NCI-H2171 (cell line): ENCODE data around the gene CDC25A.

ENCODE experiments used
- DNase-seq: peaks from one replicate; lab custom pipeline; 2025; lab: John Stamatoyannopoulos, UW

The CDC25A gene

DNA sequence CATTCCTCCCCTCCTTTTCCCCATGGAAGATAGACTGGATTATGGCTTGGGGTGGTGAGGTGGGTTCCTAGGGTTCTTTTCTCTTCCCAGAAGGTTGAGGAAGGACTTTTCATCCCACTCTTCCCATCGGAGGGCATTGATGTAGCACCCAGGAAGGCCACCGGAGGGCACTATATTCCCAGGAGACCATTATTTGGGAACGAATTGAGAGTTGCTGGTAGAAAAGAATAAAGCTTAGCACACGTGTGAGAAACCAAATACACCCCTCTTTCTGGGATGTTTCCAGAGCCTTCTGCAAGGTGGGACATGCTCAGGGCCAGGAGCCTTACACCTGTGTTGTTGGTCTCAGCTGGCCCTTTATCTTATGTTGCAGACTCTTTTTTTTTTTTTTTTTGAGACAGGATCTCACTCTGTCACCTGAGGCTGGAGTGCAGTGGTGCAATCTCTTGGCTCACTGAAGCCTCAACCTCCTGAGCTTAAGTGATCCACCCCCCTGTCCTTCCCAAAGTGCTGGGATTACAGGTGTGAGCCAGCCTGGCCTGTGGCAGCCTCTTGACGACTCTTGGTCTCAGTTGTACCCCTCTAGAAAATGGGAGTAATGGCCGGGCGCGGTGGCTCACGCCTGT, 6.3 kb upstream of the CDC25A start:
- peak; percentile 23 for DNase-seq

DNA sequence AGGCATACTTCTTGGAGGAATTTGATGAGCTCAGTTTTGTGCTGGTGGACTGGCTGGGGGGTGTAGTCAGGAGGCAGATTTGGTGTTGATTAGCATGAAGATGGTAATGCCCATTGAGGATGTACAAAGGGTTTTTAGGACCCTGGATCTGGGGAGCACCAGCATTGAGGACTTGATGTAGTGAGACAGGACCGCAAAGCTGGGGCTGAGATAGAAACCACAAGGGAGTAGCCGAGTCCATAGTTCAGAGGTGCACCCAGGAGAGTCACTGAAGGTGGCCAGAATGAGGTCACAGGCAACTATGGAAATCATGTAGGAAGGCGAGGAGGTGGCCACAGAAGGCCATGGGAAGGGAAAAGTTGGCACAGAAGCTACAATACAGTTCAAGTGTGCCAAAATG, 2.7 kb upstream of the CDC25A start:
- DNase-seq, result no peak

DNA sequence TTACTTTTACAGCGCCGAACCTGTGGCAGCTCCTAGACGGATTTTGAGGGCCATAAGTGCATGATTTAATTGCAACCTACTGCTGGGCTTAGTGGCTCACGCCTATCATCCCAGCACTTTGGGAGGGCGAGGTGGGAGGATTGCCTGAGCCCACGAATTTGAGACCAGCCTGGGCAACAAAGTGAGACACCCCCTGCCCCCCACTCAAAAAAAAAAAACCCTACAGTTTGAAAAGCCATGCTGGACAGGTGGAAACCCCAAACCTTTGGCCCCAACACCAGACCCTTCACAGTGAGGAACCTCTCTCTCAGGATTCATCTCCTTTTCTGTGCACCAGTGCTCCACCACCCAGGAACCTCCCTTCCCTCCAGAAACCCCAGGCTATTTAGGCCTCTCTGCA, 1.1 kb upstream of the CDC25A start:
- no peak for DNase-seq

DNA sequence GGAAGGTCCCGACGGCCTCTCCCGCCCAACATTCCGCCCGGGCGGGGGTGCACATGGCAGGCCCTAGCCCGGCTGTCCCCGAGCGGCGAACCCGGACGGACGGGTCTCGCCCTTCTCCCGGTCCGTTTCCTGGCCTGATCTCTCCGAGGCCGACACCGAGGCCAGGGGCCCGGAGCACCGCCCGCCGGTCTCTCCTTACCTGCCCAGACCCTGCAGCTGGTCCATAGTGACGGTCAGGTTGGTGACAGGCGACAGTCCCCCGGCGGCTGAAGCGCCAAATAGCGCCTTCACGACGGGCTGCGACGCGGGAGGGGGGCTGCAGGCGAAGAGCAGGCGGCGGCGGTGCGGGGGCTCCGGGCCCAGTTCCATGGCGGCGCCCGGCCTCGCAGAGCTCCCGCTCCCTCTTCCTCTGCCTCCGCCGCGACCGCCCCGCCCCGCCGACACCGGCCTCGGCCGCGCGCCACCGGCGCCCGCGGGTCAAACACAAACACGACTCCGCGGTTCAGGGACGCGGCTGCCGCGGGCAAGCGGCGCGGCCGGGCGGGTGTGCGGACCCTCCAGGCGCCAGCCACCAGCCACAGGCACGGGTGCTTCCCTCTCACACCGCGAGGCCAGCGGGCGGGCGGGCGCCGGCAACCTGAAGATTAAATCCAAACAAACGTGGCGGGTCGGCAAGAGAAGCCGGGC, 495 bp downstream of the CDC25A start:
- DNase-seq, result no peak

DNA sequence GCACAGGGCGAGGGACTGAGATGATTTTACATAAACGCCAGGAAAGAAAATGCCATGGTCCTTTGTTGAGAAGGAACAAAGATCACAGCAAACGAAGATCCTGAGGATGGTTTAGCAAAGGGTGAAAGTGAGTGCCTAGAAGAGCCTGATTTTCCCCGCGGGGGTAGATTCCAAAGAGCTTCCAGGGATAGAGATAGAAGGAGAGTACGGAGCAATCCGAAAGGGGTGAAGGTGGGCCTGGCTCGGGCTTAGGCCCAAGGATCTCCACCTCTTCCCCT, 977 bp downstream of the CDC25A start:
- DNase-seq, result no peak

DNA sequence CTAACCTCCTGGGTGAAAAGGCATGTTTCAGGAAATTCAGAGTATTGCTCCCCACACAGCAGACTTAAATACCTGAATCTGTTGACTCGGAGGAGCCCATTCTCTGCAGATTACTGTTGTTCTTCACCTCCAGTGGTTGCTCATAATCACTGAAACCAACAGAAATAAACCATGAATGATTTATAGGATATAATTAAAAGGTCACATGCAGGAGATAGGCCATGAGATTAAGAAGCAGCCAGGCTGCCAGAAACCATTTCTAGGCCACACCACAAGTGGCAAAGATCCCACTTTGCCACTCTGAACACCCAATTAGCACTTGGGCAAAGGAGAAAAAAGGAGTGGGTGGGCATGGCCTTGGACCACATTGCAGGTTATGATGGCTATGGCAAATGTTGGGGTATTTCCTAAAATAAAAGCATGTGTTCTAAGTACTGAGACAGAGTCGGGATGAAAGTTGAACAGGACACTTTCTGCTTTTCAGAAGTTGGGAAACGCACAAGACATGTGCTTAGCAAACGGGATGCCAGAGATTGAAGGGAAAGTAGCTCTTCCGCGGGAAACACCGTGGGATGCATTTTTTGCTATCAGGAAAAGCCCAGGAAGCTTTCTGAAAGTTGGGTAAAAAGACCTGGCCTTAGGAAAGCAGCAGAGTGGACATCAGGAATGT, 1.5 kb downstream of the CDC25A start:
- no peak for DNase-seq

DNA sequence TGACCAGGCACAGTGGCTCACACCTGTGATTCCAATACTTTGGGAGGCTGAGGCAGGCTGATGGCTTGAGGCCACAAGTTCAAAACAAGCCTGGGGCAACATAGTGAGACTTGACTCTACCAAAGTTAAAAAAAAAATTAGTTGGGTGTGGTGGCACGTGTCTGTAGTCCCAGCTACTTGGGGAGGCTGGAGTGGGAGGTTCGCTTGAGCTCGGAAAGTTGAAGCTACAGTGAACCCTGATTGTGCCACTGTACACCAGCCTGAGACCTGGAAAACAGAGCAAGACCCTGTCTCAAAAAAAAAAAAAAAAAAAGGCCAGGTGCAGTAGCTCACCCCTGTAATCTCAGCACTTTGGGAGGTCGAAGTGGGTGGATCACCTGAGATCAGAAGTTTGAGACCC, 3.1 kb downstream of the CDC25A start:
- no peak for DNase-seq

DNA sequence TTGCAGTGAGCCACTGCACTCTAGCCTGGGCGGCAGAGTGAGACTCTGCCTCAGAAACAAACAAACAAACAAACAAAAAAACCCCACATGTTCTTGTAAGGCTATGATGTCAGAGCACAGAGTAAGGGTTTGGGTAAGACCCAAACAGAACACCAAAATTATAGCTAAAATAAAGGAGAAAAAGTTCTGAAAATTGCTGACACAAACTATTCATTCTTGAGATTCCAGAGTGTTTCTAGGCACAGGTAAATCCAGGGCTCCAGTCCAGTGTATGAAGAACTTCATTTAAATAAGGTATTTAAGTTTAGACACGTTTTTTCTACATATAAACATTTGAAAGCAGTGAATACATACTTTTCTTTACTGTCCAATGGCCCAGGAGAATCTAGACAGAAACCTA, 3.9 kb downstream of the CDC25A start:
- DNase-seq, result no peak

DNA sequence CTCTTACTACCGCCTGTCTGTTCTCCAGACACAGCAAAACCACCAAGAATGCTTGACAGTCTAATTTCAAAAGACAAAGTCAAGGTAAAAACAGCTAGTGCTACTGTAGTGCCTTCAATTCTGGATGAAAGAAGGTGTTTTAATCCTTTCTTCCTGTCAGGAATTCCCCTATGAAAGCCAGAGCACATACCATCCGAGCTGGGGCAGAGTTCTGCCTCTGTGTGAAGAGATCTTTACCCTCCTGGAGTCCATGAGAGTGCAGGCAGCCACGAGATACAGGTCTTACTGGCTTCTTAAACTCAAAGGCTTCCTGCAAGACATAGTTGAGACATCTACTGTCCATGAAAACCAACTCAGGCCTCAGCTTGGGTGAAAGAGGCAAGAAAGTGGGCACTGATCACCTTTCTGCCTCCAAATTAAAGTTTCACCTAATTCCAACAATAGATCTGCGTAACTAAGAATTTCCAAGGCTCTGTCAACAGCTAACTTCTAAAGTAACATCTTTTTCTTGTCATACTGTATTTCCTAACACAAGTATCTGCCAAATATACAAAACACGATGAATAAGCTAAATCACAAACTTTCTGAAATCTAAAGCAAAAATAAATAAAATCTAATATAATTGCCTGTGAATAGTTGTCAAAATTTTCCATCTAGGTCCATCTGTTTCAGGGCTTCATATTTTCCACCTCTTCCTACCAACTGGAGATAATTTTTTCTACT, 7.5 kb downstream of the CDC25A start:
- no peak for DNase-seq

DNA sequence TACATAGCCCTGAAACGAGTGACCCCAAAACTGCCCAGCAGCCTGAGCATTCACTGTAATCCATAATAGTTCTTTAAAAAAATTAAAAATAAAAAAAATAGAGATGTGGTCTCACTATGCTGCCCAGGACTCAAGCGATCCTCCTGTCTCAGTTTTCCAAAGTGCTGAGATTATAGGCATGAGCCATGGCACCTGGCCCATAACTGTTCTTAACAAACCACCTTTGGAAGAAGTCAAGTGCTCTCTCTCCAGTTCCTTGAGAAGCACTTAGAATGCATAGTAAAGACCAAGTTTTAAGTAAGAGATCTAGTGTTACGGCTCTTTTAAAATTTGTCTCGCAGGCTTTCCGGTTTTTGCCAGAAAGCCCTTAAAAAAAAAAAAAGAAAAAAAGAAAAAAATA, 8.2 kb downstream of the CDC25A start:
- DNase-seq, result no peak

DNA sequence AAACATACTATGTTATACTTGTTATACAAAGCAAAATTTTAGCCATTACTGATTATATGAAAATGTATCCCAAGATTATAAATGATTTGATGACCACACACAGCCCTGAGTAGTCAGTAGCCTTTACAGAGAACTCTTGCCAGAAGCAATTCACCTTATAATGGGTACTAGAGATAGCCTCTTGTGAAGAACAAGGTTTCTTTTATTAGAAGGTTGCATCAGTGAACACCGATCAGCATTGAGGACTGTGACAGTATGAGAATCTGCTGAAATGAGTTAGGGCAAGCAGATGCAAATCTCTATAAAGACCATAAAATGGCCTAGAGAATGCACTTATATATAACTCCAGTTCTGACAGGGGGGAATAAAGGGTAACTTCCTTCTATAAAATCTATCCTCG, 10.1 kb downstream of the CDC25A start:
- no peak for DNase-seq

DNA sequence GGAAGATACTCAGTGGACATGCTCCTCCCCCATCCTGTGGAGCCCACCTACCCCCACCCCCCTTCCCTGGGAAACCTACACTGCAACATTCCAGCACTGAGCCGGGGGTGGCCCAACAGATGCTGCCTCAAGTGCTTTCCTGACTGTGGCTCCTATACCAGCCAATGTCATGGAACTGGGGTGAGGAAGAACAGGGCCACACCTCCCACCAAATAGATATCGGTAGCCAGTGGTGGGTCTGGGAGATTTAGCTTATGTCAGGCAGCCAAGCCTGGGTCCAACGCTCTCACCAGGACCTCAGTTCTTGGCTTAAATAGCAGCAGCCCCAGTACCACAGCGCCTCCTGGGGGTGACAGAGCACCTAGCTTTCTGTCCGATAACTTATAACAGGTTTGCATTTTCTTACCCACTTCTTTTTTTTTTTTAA, 30.3 kb downstream of the CDC25A start:
- no peak for DNase-seq

DNA sequence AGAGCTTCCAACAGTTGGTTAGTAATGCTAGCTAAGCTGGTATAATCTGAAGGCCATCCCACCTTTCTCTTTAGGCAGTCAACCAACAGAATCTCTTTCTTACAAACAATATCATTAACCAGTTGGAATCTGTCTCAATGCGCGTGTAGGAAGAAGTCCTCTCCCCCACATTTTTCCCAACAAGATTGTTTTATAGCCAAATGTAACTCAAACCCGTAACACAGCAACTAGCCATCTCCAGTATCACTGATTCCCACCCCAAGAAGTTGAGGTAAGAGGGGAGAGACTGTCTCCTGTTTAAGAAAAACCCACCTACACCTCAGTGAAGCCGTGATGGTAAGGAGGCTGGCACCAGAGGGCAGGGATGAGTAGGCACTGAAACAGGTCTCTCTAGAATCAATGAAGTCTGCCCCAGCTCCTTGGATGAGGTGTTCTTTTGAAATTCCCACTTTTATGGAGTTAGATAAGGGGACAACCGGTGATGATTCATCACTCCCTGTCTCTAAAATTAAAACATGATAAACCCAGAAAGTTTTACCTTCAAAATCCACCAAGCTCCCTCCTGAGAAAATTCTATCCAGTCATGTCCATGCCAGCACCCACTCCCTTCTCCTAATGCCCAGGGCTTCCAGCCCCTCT, 30.9 kb downstream of the CDC25A start:
- DNase-seq, result no peak

DNA sequence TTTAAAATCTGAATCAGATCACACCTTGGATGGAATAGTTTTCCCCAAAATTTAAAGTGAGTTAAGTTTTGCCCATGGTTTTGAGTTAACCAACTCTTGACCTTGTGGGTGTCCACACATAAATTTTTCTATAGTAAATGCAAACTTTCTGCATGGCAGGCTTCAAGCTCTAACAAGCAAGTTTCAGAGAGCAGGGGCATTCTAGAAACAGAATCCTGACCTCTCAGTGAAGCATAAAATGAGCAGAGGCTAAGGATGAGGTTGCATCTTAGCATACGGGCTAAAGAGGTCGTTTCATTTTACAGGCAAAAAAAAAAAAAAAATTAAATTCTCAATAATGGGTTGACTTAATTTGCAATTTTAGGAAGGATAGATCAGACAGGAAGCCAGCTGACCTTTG, 32.1 kb downstream of the CDC25A start:
- no peak for DNase-seq

DNA sequence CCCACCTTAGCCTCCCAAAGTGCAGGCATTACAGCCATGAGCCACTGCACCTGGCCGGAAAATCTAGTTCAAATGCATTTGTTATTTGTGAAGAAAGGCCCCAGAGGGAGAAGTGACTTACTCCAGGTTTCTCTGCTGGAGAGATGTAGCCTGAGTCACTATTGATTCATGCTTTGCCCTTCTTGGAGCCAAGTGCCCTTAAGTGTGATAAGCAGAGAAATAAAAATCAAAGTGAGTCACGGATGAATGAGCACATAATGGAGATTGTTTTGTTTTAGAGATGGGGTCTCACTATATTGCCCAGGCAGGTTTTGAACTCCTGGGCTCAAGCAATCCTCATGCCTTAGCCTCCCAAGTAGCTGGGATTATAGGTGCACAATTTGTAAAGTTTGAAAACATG, 33.1 kb downstream of the CDC25A start:
- no peak for DNase-seq

DNA sequence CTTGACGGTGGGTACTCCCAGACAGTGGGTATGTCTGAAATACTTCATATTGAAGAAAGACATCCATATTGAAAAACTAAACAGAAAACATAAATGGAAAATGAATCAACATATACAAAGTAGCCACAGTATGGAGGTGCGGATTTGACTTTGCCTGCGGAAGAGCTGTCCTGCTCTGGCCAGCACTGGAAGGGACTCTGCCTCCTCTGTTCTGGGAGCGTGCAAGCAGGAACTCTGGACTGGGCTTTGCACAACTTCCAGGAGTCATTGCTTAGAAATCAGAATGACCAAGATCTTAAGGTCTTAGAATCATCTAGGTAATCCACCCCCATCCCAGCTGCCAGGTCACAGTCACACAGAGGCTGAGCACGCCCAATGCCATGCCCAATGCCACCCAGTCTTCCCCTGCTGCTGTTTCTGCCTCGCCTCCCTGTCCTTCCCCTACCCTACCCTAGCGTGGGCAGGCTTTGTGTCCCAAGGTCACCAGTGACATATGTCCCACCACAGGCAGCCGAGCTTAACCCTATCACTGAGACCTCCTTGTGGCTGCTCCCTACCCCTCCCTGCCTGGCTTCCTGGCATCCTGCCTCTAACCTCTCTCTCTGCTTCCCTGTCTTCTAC, 36.3 kb downstream of the CDC25A start:
- DNase-seq, result no peak

DNA sequence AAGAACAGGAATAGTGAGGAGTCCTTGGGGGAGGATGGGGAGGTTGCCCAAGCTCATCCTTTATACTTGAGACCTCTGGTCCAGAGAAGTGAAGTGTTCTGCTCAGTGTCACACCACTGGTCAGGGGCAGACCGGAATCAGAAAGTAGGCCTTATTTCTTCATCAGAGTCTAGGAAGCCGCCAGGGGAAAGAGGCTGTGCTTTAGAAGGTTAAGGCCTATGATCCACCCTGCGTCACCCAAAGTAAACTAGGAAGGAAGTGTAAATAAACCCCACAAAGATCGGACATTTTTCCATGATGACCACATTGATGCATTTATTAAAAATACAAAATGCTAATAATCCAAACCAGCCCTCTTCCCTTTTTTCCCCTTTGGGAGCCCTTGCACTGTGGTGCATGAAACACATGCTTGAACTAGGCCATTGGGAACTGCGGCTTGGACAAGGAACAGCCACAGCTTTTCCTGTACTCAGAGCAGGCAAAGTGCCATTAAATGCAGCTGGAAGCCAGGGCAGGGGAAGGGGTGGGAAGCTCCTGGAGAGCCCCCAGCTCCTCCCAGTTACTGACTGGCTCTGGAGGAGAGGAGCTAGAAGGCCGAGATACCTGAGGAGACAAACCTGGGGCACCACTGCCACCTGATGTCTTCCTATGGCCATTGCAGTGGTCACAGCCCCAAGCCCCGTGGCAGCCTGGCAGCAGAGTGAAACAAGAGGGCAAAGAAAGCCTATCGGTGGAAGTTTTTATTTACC, 37.0 kb downstream of the CDC25A start:
- no peak for DNase-seq

DNA sequence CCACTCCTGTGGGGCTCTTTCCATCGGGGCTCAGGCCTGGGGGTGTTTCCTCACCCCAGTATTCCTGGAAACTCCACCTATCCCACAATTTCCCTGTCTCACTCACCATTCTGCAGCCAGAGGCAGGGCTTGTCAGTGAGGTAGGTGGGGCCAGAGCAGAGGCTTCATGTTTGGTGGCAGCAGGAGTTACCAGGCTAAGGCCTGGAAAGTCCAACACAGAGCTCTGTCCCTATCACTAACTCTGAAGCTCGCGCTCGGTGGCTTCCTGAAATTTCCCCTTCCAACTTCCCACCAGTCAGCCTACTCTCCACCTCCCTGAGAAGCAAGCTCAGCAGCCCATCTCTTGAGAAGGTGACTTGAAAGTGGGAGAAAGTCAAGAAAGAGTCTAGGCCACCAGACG, 44.2 kb downstream of the CDC25A start:
- DNase-seq, result no peak

DNA sequence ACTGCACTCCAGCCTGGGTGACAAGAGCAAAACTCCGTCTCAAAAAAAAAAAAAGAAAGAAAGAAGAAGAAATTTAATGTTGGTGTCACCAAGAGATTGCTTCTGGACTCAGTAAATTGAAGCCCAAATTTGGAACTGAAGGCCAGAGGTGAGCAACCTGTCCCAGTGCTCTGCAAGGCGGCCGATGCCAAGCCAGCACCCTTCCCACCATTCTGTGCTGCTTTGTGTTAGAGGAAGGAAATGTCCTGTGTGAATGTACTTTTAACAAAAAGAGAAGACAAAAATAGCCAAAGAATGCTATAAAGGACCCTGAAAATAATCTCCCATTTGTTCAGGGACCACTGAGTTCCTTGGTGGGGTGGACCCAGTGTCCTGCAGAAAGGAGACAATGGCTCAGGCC, 44.6 kb downstream of the CDC25A start:
- DNase-seq, result no peak

DNA sequence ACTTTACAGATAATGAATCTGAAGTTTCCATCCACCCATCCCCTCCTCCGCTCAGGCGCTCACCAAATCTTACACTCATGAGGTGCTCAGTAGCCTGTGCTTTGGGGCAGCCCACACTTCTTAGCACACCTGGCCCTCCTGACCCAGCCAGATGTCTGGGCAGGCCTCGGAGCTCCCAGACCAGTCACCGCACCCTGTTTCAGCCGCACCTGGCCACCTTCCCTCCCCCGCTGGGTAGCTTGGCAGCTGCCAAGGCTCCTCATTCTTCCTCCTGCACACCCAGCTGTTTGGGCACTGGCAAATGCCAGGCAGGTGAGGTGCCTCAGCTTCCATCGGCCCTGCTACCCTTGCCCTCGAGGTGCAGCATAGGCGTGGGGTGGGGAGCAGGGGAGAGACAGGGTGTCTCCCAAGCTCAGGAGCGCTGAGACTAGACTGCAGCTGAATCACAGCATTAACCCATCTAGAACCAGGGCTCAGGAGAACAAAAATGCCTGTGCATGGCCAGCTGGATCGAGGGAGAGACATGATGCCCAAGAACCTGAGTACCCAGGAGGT, 45.8 kb downstream of the CDC25A start:
- no peak for DNase-seq

DNA sequence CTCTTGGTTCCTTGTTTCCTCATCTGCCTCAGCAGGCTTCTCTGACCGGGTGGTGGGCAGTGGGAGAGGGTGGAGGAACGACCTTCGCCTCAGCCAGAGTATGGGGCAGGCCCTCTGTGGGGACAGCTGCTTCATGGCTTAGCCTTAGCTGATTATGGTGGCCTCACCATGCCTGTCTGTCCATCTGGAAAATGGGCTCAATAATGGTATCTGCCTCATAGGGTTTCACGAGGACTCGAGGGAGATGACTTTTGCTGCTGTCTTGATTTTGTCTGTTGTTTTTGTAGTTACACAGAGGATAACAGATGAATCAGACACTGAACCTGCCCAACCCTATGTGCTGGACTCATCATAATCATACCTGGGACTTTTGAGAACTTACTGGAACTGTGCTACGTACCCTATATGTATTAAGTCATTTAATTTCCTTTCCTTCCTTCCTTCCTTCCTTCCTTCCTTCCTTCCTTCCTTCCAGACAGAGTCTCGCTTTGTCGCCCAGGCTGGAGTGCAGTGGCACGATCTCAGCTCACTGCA, 46.5 kb downstream of the CDC25A start:
- DNase-seq, result no peak
